H9 (cell line): Measurements from ENCODE around the gene PLRG1. TPM values are rescaled to one million over a fixed set of nuclear protein-coding genes. Genes with fewer than 3 reads are reported as not detected.

Experiments
- DNase-seq: peaks from one replicate; pipeline ENCODE4 v3.0.0-alpha.2; 2017
- H2AFZ ChIP-seq: one replicate; pipeline ENCODE4 v1.6.1; 2013; ENCODE audit warnings: mild to moderate bottlenecking, low read length, control low read depth, moderate library complexity
- H2AK5ac ChIP-seq: 2 replicates; pipeline ENCODE4 v1.6.1; 2013; ENCODE audit warnings: low read length, control low read depth, mixed read lengths; ENCODE audit not compliant: insufficient read length
- H2BK120ac ChIP-seq: one replicate; pipeline ENCODE4 v1.6.1; 2013; ENCODE audit warnings: low read depth, mild to moderate bottlenecking, low read length, control low read depth, inconsistent platforms; ENCODE audit not compliant: poor library complexity, severe bottlenecking
- H2BK12ac ChIP-seq: 2 replicates; pipeline ENCODE4 v1.6.1; 2013; ENCODE audit warnings: low read length, control low read depth, mixed read lengths, low read depth; ENCODE audit not compliant: insufficient read length
- H2BK15ac ChIP-seq: 2 replicates; pipeline ENCODE4 v1.6.1; 2013; ENCODE audit warnings: low read depth, low read length, control low read depth
- H2BK20ac ChIP-seq: one replicate; pipeline ENCODE4 v1.6.1; 2013; ENCODE audit warnings: low read depth, mild to moderate bottlenecking, low read length, control low read depth, inconsistent platforms; ENCODE audit not compliant: poor library complexity, severe bottlenecking
- H2BK5ac ChIP-seq: 2 replicates; pipeline ENCODE4 v1.6.1; 2013; ENCODE audit warnings: low read length, control low read depth, mixed read lengths; ENCODE audit not compliant: insufficient read length
- H3K14ac ChIP-seq: 2 replicates; pipeline ENCODE4 v1.6.1; 2013; ENCODE audit warnings: low read length, control low read depth; ENCODE audit not compliant: insufficient read depth
- H3K18ac ChIP-seq: 2 replicates; pipeline ENCODE4 v1.6.1; 2013; ENCODE audit warnings: low read depth, mild to moderate bottlenecking, mixed read lengths, low read length, control low read depth; ENCODE audit not compliant: insufficient read length
- H3K23ac ChIP-seq: 2 replicates; pipeline ENCODE4 v1.6.1; 2013; ENCODE audit warnings: low read length, control low read depth, mixed read lengths, low read depth; ENCODE audit not compliant: insufficient read length
- H3K23me2 ChIP-seq: 2 replicates; pipeline ENCODE4 v1.6.1; 2013; ENCODE audit warnings: low read depth, mild to moderate bottlenecking, mixed read lengths, low read length, control low read depth; ENCODE audit not compliant: insufficient read length, poor library complexity, severe bottlenecking
- H3K27ac ChIP-seq: 2 replicates; pipeline ENCODE4 v1.5.1; 2013; ENCODE audit warnings: low read length, control low read depth, mixed read lengths, low read depth; ENCODE audit not compliant: insufficient read length
- H3K27me3 ChIP-seq: 2 replicates; pipeline ENCODE4 v1.6.1; 2013; ENCODE audit warnings: low read length, control low read depth, inconsistent platforms; ENCODE audit not compliant: insufficient read depth
- H3K4ac ChIP-seq: 2 replicates; pipeline ENCODE4 v1.6.1; 2013; ENCODE audit warnings: low read depth, mild to moderate bottlenecking, control low read depth, inconsistent platforms, low read length, moderate library complexity
- H3K4me1 ChIP-seq: 2 replicates; pipeline ENCODE4 v1.6.1; 2013; ENCODE audit warnings: low read length, control low read depth, inconsistent platforms; ENCODE audit not compliant: insufficient read depth
- H3K4me2 ChIP-seq: 2 replicates; pipeline ENCODE4 v1.6.1; 2013; ENCODE audit warnings: low read length, control low read depth, mixed read lengths; ENCODE audit not compliant: insufficient read length, insufficient read depth
- H3K56ac ChIP-seq: 2 replicates; pipeline ENCODE4 v1.6.1; 2013; ENCODE audit warnings: low read depth, mild to moderate bottlenecking, mixed read lengths, low read length, control low read depth; ENCODE audit not compliant: insufficient read length
- H3K79me1 ChIP-seq: 2 replicates; pipeline ENCODE4 v1.6.1; 2013; ENCODE audit warnings: low read depth, mild to moderate bottlenecking, moderate library complexity, low read length, control low read depth, inconsistent platforms; ENCODE audit not compliant: insufficient read depth, poor library complexity, severe bottlenecking
- H3K79me2 ChIP-seq: 2 replicates; pipeline ENCODE4 v1.6.1; 2013; ENCODE audit warnings: low read length, control low read depth, inconsistent platforms; ENCODE audit not compliant: insufficient read depth
- H3K9ac ChIP-seq: 2 replicates; pipeline ENCODE4 v1.6.1; 2013; ENCODE audit warnings: low read length, control low read depth, mixed read lengths; ENCODE audit not compliant: insufficient read length; ENCODE audit errors: extremely low read depth
- H3K9me3 ChIP-seq: one replicate; pipeline ENCODE4 v1.6.1; 2013; ENCODE audit warnings: low read depth, low read length, inconsistent platforms; ENCODE audit not compliant: control insufficient read depth
- H3T11ph ChIP-seq: one replicate; pipeline ENCODE4 v1.6.1; 2013; ENCODE audit warnings: mild to moderate bottlenecking, low read length, control low read depth, inconsistent platforms
- H4K20me1 ChIP-seq: one replicate; pipeline ENCODE4 v1.6.1; 2013; ENCODE audit not compliant: control insufficient read depth, insufficient read length, insufficient read depth
- H4K5ac ChIP-seq: 2 replicates; pipeline ENCODE4 v1.6.1; 2013; ENCODE audit warnings: low read depth, mild to moderate bottlenecking, mixed read lengths, low read length, control low read depth; ENCODE audit not compliant: insufficient read length
- H4K8ac ChIP-seq: replicated peaks from 2 replicates; pipeline ENCODE4 v1.6.1; 2013; ENCODE audit warnings: low read length, control low read depth, mixed read lengths, low read depth; ENCODE audit not compliant: insufficient read length
- H4K91ac ChIP-seq: 2 replicates; pipeline ENCODE4 v1.6.1; 2013; ENCODE audit warnings: low read depth, mild to moderate bottlenecking, moderate library complexity, mixed read lengths, low read length, control low read depth; ENCODE audit not compliant: insufficient read length
- H3K27ac Mint-ChIP-seq, 3 experiments: 2 replicates in 2 of 3; 3 replicates in 1 of 3; pipeline ENCODE4 v1.8.0; 2020 to 2021; ENCODE audit warnings: mixed read lengths in 3 of 3, mild to moderate bottlenecking in 1 of 3, moderate library complexity in 1 of 3
- H3K27me3 Mint-ChIP-seq: 2 replicates; pipeline ENCODE4 v1.8.0; 2021; ENCODE audit warnings: low read depth, mild to moderate bottlenecking, moderate library complexity, mixed read lengths
- H3K36me3 Mint-ChIP-seq, 3 experiments: 2 replicates in 2 of 3; 3 replicates in 1 of 3; pipeline ENCODE4 v1.8.0; 2020 to 2021; ENCODE audit warnings: low read depth in 3 of 3, mixed read lengths in 3 of 3; ENCODE audit not compliant: insufficient read depth in 1 of 3
- H3K4me1 Mint-ChIP-seq, 2 experiments: 2 replicates each; pipeline ENCODE4 v1.8.0; 2020; ENCODE audit warnings: mixed read lengths in 2 of 2
- H3K4me3 Mint-ChIP-seq, 2 experiments: 2 replicates in 1 of 2; 3 replicates in 1 of 2; pipeline ENCODE4 v1.8.0; 2020 to 2021; ENCODE audit warnings: mild to moderate bottlenecking in 2 of 2, mixed read lengths in 2 of 2, moderate library complexity in 1 of 2
- H3K9me3 Mint-ChIP-seq, 2 experiments: 2 replicates in 1 of 2; 3 replicates in 1 of 2; pipeline ENCODE4 v1.8.0; 2020; ENCODE audit warnings: mild to moderate bottlenecking in 2 of 2, mixed read lengths in 2 of 2, moderate library complexity in 1 of 2
- WGBS: extraction: QIAGEN DNeasy Blood & Tissue Kit; methylation state at CpG from one replicate; pipeline ENCODE4 v1.1.7; 2013; ENCODE audit warnings: missing lambda C conversion rate, low lambda C conversion rate, mixed read lengths; ENCODE audit not compliant: insufficient read length; ENCODE audit errors: extremely low coverage; 5-methylcytosine and 5-hydroxymethylcytosine counted together
- total RNA-seq: library from RNA; stranded (reverse); gene quantifications from 2 replicates; pipeline ENCODE4 v1.2.1, GENCODE V29; 2021
- TF ChIP-seq, protein P1 (sequence below): fragments of 200-600 bp; sonication (generic); conservative IDR thresholded peaks from 3 replicates; pipeline ENCODE4 v1.8.0; 2021; ENCODE audit warnings: antibody characterized with exemption, mild to moderate bottlenecking

PLRG1 gene
- total RNA-seq, 1 experiment from 2014 or later, result 113 TPM

DNA sequence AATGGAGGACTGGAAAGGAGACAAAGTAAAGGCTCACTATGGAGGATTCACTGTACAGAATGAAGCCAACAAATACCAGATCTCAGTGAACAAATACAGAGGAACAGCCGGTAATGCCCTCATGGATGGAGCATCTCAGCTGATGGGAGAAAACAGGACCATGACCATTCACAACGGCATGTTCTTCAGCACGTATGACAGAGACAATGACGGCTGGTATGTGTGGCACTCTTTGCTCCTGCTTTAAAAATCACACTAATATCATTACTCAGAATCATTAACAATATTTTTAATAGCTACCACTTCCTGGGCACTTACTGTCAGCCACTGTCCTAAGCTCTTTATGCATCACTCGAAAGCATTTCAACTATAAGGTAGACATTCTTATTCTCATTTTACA lies 19.4 kb upstream of the PLRG1 start:
- H3K79me1 ChIP-seq, result no peaks in the 10 kb centered on the region
- H3K27ac ChIP-seq, result no peak overlapping the region
- no peak overlapping the region for H3K9ac ChIP-seq
- no peak overlapping the region for H2BK15ac ChIP-seq
- no peak overlapping the region for H4K91ac ChIP-seq
- no peak for DNase-seq
- H2BK12ac ChIP-seq, result no peak overlapping the region
- Mint-ChIP-seq H3K4me3 (no peak overlapping the region), H3K9me3 (no peaks in the 10 kb centered on the region), H3K36me3 (no peaks in the 10 kb centered on the region), H3K4me1 (peaks cover 0 to 4% of the 10 kb centered on the region in 2 experiments; a peak in 2 of 4 replicates), H3K27ac (no peak overlapping the region), H3K27me3 (no peaks in the 10 kb centered on the region)
- no peak overlapping the region for H3K4ac ChIP-seq
- H2BK120ac ChIP-seq, result no peak overlapping the region
- H3K23ac ChIP-seq, result no peak overlapping the region
- no peaks in the 10 kb centered on the region for H3K23me2 ChIP-seq
- H3K4me2 ChIP-seq, result no peak overlapping the region
- WGBS, result no CpG with 5 or more reads among the region's 5 CpGs
- H4K5ac ChIP-seq, result no peak overlapping the region
- no peaks in the 10 kb centered on the region for H3K27me3 ChIP-seq
- no peaks in the 10 kb centered on the region for H3K4me1 ChIP-seq
- H3K56ac ChIP-seq, result no peak overlapping the region
- H3T11ph ChIP-seq, result no peak overlapping the region
- TF ChIP-seq, protein P1, sequence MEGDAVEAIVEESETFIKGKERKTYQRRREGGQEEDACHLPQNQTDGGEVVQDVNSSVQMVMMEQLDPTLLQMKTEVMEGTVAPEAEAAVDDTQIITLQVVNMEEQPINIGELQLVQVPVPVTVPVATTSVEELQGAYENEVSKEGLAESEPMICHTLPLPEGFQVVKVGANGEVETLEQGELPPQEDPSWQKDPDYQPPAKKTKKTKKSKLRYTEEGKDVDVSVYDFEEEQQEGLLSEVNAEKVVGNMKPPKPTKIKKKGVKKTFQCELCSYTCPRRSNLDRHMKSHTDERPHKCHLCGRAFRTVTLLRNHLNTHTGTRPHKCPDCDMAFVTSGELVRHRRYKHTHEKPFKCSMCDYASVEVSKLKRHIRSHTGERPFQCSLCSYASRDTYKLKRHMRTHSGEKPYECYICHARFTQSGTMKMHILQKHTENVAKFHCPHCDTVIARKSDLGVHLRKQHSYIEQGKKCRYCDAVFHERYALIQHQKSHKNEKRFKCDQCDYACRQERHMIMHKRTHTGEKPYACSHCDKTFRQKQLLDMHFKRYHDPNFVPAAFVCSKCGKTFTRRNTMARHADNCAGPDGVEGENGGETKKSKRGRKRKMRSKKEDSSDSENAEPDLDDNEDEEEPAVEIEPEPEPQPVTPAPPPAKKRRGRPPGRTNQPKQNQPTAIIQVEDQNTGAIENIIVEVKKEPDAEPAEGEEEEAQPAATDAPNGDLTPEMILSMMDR, result no peak
- no peaks in the 10 kb centered on the region for H3K79me2 ChIP-seq
- H2BK5ac ChIP-seq, result no peak overlapping the region
- no peak overlapping the region for H2AK5ac ChIP-seq
- no peak overlapping the region for H4K8ac ChIP-seq
- H4K20me1 ChIP-seq, result no peaks in the 10 kb centered on the region
- H3K18ac ChIP-seq, result no peak overlapping the region
- H3K14ac ChIP-seq, result no peak overlapping the region
- H2AFZ ChIP-seq, result no peak overlapping the region
- H2BK20ac ChIP-seq, result no peak overlapping the region
- no peaks in the 10 kb centered on the region for H3K9me3 ChIP-seq
